OCI-LY1 (cell line): ENCODE data around the gene PAFAH2.

ENCODE experiments used
- CTCF ChIP-seq: fragments of 200-600 bp; sonication (generic), shearing (Covaris generic); IDR thresholded peaks from 2 replicates; pipeline ENCODE4 v1.5.1; 2017; ENCODE audit warnings: mild to moderate bottlenecking, antibody characterized with exemption, low read length, moderate library complexity, mixed read lengths
- EZH2 ChIP-seq: fragments of 200-600 bp; sonication (generic), shearing (Covaris generic); IDR thresholded peaks from 2 replicates; pipeline ENCODE4 v1.8.0; 2017; ENCODE audit warnings: borderline replicate concordance, mixed run types, mild to moderate bottlenecking, antibody characterized with exemption, low read length, moderate library complexity, mixed read lengths

- TF ChIP-seq CTCF (no peak), EZH2 (no peak)
Measured at GRCh38 chr1:25958465-25958864, 39.4 kb downstream of the PAFAH2 start.
